ENCODE results near the gene RGMA. TPM values are rescaled to one million over a fixed set of nuclear protein-coding genes. Genes with fewer than 3 reads are reported as not detected.
"Not testable (repeated sequence)": the region's sequence is repeated elsewhere in the genome, so short reads cannot be mapped to it uniquely, and the experiment has no call there.

RGMA gene
- total and polyA plus RNA-seq, 12 donors, result 0.28 to 9.0 (median 3.3) TPM

GRCh38 chr15:93063796-93064690 is 25.0 kb downstream of the RGMA start:
- no peaks in the 10 kb centered on the region for H3K9me3 ChIP-seq (replicated peaks in 1 of 3)
- H3K4me3 ChIP-seq, result no peak overlapping the region
- no peaks in the 10 kb centered on the region for H3K4me1 ChIP-seq (replicated peaks in 1 of 2)
- 68 to 82% (median 72%) methylated on average over 15 to 23 of the region's 23 CpGs for WGBS, 4 donors
- no peak overlapping the region for H3K27ac ChIP-seq
- intact Hi-C loops (cut with DNase I), result no loop called here
- no peaks in the 10 kb centered on the region for H3K27me3 ChIP-seq
- no peak for DNase-seq
- no peak for TF ChIP-seq CTCF (IDR thresholded peaks at IDR 0.05)
- TF ChIP-seq POLR2A (IDR thresholded peaks at IDR 0.05), result no peak
- no peaks in the 10 kb centered on the region for H3K36me3 ChIP-seq (replicated peaks in 1 of 2)

- no peaks in the 10 kb centered on the region for H3K4me1 ChIP-seq (replicated peaks in 1 of 2)
- no peak overlapping the region for H3K4me3 ChIP-seq
- 70 to 88% (median 81%) methylated on average over 3 to 8 of the region's 8 CpGs for WGBS, 4 donors
- no peak for DNase-seq
- no peak overlapping the region for H3K27ac ChIP-seq
- H3K36me3 ChIP-seq (replicated peaks in 1 of 2), result no peaks in the 10 kb centered on the region
- intact Hi-C loops (cut with DNase I), result no loop called here
- no peak for TF ChIP-seq POLR2A (IDR thresholded peaks at IDR 0.05)
- TF ChIP-seq CTCF (IDR thresholded peaks at IDR 0.05), result no peak
- H3K27me3 ChIP-seq, result no peaks in the 10 kb centered on the region
- H3K9me3 ChIP-seq (replicated peaks in 1 of 3), result no peaks in the 10 kb centered on the region
Measured at GRCh38 chr15:93063262-93063671, 25.7 kb downstream of the RGMA start.

GRCh38 chr15:93062628-93063261 is 26.3 kb downstream of the RGMA start:
- H3K4me1 ChIP-seq (replicated peaks in 1 of 2); DNase-seq; intact Hi-C loops (cut with DNase I): not testable (repeated sequence)

GRCh38 chr15:93060336-93061248 is 28.4 kb downstream of the RGMA start:
- no peak overlapping the region for H3K4me3 ChIP-seq
- H3K36me3 ChIP-seq (replicated peaks in 1 of 2), result no peaks in the 10 kb centered on the region
- H3K9me3 ChIP-seq (replicated peaks in 1 of 3), result no peaks in the 10 kb centered on the region
- TF ChIP-seq POLR2A (IDR thresholded peaks at IDR 0.05) (no peak), CTCF (IDR thresholded peaks at IDR 0.05) (no peak)
- intact Hi-C loops (cut with DNase I), result no loop called here
- no peak overlapping the region for H3K27ac ChIP-seq
- 84 to 88% (median 85%) methylated on average over 11 to 19 of the region's 19 CpGs for WGBS, 4 donors
- DNase-seq, result no peak
- no peaks in the 10 kb centered on the region for H3K27me3 ChIP-seq
- H3K4me1 ChIP-seq (replicated peaks in 1 of 2), result no peaks in the 10 kb centered on the region

More at GRCh38 chr15:93062628-93063261, 26.3 kb downstream of the RGMA start:
- WGBS, 4 donors, result 72 to 77% (median 74%) methylated on average over 9 to 11 of the region's 13 CpGs
- not testable (repeated sequence) for H3K27me3 ChIP-seq; H3K9me3 ChIP-seq (replicated peaks in 1 of 3); H3K36me3 ChIP-seq (replicated peaks in 1 of 2); H3K4me3 ChIP-seq; H3K27ac ChIP-seq

Data from adrenal gland (tissue), 12 donors.